GM12865 (cell line): Measurements from ENCODE around the gene EMP3.
"Not testable (repeated sequence)": the region's sequence is repeated elsewhere in the genome, so short reads cannot be mapped to it uniquely, and the experiment has no call there.

Source experiments
- DNase-seq: peaks from one replicate; pipeline ENCODE4 v3.0.0; 2010; ENCODE audit warnings: low read depth
- H3K4me3 ChIP-seq: 2 replicates; pipeline ENCODE4 v1.5.1; 2011; ENCODE audit warnings: mild to moderate bottlenecking, low read depth, low read length, control low read depth
- TF ChIP-seq, protein P1 (sequence below): IDR thresholded peaks from 2 replicates; pipeline ENCODE4 v1.5.1; 2011; ENCODE audit warnings: low read length, control low read depth, low read depth, inconsistent platforms; ENCODE audit not compliant: insufficient read depth; ENCODE audit errors: missing control alignments

The EMP3 gene

DNA sequence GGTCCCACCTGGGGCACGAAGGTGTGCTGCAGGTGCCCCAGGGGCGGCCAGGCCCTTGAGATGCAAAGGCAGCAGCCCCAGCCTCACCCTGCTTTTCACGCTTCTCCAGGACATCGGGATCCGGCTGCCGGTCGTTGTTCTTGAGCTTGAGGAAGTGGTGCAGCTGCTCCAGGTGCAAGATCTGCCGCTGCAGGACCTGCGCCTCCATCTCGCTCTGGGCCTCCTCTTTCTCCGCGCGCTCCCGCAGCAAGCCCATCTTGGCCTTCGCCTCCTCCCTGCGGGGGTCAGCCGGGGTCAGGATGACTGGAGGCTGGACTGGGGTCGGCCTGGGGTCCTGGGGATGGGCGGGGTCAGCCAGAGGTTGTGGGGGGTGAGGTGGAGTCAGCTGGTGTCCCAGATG lies 21.5 kb upstream of the EMP3 start:
- no peak overlapping the region for H3K4me3 ChIP-seq
- TF ChIP-seq, protein P1, sequence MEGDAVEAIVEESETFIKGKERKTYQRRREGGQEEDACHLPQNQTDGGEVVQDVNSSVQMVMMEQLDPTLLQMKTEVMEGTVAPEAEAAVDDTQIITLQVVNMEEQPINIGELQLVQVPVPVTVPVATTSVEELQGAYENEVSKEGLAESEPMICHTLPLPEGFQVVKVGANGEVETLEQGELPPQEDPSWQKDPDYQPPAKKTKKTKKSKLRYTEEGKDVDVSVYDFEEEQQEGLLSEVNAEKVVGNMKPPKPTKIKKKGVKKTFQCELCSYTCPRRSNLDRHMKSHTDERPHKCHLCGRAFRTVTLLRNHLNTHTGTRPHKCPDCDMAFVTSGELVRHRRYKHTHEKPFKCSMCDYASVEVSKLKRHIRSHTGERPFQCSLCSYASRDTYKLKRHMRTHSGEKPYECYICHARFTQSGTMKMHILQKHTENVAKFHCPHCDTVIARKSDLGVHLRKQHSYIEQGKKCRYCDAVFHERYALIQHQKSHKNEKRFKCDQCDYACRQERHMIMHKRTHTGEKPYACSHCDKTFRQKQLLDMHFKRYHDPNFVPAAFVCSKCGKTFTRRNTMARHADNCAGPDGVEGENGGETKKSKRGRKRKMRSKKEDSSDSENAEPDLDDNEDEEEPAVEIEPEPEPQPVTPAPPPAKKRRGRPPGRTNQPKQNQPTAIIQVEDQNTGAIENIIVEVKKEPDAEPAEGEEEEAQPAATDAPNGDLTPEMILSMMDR, result no peak
- DNase-seq, result no peak

DNA sequence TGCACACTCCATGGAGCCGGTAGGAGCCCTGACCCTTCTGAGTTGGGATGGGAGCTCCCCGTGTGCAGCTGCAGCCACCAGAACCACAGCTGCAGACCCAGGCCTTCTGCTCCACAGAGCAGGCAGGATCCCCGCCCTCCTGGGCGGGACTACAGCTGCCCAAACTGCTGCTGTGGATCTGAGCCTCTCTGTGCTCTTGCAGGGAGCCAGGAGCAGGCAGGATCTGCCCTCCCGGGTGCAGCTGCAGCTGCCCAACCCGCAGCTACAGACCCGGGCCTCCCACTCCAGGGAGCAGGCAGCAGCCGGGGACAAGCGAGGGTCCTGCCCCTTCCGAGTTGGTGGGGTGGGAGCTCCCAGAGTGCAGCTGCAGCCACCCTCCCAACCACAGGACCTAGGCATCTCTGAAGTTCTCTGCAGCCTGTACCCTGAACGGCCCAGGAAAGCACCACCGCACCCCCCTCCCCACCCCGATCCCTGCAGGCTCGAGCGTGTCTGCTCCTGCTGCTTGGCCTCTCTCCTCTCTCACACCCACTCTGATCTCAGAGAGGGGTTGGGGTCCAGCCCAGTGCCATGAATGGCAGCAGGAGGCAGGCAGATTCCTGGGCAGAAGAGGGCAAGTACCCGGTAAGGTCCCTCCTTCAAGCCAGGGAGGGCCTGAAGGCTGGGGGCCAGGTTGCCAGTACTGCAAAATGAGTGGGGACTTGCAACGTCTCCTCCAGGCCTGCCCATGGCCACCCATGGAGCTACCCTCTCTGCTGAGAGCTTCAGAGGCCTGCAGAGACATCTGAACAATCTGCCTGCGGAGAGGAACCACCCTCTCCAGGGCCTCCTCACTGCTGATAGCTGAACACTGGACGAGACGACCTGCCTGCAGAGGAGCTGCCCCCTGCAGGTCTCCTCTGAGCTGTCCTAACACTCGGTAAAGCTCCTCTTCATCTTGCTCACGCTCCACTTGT lies 16.4 kb upstream of the EMP3 start:
- H3K4me3 ChIP-seq, result no peak overlapping the region
- TF ChIP-seq, protein P1, result no peak
- peak; percentile 38 for DNase-seq

DNA sequence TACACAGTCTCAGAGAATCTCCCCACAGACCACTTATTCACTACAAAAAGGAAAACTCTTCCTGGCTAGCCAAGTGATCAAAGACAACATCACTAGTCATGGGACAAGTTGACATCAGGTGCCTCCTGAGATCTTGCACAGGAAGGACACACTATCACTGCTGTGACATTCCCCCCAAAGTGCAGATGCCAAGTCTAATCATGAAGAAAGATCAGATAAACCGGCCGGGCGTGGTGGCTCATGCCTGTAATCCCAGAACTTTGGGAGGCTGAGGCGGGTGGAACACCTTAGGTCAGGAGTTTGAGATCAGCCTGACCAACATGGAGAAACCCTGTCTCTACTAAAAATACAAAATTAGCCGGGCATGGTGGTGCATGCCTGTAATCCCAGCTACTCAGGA lies 15.6 kb upstream of the EMP3 start:
- DNase-seq, H3K4me3 ChIP-seq: not testable (repeated sequence)

DNA sequence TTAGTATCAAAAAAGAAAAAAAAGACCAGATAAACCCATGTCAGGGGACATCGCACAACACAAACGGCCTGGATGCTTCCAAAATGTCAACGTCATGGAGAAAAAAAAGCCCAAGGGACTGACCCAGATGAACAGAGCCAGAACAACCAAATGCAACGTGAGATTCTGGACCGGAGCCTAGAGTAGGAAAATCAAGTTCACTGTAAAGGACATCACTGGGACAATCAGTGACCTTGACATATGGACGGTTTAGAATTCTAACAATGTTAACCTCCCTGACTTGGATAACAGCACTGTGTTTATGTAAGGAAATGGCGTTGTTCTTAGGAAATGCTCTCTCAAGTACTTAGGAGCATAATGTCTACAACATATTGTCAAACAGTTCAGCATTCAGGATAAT lies 15.1 kb upstream of the EMP3 start:
- H3K4me3 ChIP-seq, result no peak overlapping the region
- TF ChIP-seq, protein P1, result no peak
- DNase-seq, result no peak

DNA sequence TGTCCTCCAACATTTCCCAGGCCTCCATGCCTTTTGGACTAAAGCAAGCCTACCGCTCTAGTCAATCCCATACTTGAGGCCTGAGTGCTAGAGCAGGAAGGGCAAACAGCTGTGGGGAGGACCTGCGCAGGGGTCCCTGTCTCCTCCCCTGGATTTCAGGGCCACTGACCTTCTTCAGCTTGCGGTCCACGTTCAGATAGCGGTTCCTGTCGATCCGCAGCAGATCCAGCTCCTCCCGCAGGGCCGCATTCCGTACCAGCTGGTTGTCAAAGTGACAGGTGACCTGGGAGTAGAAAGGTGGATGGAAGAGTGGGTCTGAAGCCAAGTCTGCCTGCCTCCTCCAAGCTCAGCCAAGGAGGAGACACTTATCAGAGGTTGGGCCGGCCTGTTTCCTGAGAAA lies 14.0 kb upstream of the EMP3 start:
- TF ChIP-seq, protein P1, result no peak
- H3K4me3 ChIP-seq, result no peak overlapping the region
- no peak for DNase-seq

DNA sequence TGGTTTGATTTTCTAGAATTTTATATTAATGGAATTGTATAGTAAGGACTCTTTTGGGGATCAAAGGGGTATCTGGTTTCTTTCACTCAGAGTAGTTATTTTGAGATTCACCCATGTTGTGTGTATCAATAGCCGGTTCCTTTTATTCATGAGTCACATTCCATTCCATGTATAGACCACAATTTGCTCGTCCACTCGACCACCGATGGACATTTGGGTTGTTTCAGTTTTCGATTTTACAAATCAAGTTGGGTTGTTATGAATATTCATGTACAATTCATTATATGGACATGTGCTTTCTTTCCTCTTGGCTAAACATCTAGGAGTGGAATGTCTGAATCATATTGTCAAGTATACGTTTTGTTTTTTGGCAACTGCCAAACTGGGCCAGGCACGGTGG lies 9.6 kb upstream of the EMP3 start:
- TF ChIP-seq, protein P1, result no peak
- peak; percentile 53 for DNase-seq
- no peak overlapping the region for H3K4me3 ChIP-seq

DNA sequence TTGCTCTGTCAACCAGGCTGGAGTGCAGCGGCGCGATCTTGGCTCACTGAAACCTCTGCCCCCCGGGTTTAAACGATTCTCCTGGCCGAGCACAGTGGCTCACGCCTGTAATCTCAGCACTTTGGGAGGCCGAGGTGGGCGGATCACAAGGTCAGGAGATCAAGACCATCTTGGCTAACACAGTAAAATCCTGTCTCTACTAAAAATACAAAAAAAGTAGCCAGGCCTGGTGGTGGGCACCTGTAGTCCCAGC lies 7.7 kb upstream of the EMP3 start:
- not testable (repeated sequence) for H3K4me3 ChIP-seq, DNase-seq

DNA sequence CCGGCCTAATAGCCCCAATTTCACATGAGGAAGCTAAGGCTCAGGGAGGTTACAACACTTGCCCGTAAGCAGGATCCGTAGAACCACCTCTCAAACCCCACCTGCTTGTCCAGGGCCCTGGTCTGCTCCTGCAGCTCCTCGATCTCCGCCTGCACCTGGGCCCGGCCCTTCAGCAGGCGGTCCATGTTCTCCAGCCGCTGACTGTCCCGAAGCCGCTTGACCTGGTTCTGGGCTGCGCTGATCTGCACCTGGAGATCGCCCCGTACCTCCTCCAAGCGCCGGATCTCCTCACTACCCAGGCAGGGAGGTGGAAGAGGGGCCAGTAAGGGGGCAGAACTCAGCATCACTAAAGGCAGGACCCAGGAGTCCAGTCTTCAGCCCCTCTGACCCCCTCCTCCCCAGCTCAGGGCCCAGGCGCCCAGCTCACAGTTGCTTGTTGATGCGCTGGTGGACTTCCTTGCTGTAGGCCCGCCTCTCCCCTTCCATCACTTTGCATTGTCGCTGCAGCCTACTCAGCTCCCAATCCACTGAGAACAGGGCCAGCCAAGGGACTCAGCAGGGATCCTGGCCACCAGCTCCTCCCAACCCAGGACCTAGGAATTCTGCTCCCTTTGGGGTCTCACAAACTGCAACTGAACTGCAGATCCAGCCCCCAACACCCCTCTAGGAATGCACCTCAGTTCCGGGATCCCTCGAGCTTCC lies 6.9 kb upstream of the EMP3 start:
- no peak for DNase-seq
- H3K4me3 ChIP-seq, result no peak overlapping the region
- TF ChIP-seq, protein P1, result no peak
